Astrocyte (in vitro differentiated cells and primary cell): ENCODE data around the gene TRPM3. TPM values are rescaled to one million over a fixed set of nuclear protein-coding genes. Genes with fewer than 3 reads are reported as not detected.

ENCODE experiments used
- DNase-seq: peaks from one replicate; pipeline ENCODE4 v3.0.0-alpha.2; 2010; ENCODE audit warnings: low read depth
- FAIRE-seq: peaks from 2 replicates; lab custom pipeline; 2011; peaks lifted over from hg19 to GRCh38; lab: Jason Lieb, UNC
- H2AFZ ChIP-seq: 2 replicates; pipeline ENCODE4 v1.6.0; 2012; ENCODE audit warnings: low read depth, low read length, inconsistent platforms
- H3K27ac ChIP-seq: 2 replicates; pipeline ENCODE4 v1.5.1; 2011; ENCODE audit warnings: low read depth, low read length, inconsistent platforms
- H3K27me3 ChIP-seq: 2 replicates; pipeline ENCODE4 v1.6.0; 2011; ENCODE audit warnings: low read length, inconsistent platforms; ENCODE audit not compliant: insufficient read depth
- H3K36me3 ChIP-seq: 2 replicates; pipeline ENCODE4 v1.5.1; 2011; ENCODE audit warnings: low read length, inconsistent platforms; ENCODE audit not compliant: insufficient read depth
- H3K4me1 ChIP-seq: 2 replicates; pipeline ENCODE4 v1.5.1; 2011; ENCODE audit warnings: low read length, inconsistent platforms; ENCODE audit not compliant: insufficient read depth
- H3K4me2 ChIP-seq: 2 replicates; pipeline ENCODE4 v1.6.0; 2012; ENCODE audit warnings: low read length, inconsistent platforms
- H3K4me3 ChIP-seq: 2 replicates; pipeline ENCODE4 v1.5.1; 2011; ENCODE audit warnings: low read depth, mild to moderate bottlenecking, low read length, inconsistent platforms; ENCODE audit not compliant: insufficient read depth
- H3K79me2 ChIP-seq: 2 replicates; pipeline ENCODE4 v1.6.0; 2012; ENCODE audit warnings: mild to moderate bottlenecking, low read length, inconsistent platforms; ENCODE audit not compliant: insufficient read depth
- H3K9ac ChIP-seq: 2 replicates; pipeline ENCODE4 v1.6.0; 2012; ENCODE audit warnings: mild to moderate bottlenecking, low read length, inconsistent platforms
- H3K9me3 ChIP-seq: 2 replicates; pipeline ENCODE4 v1.5.1; 2012; ENCODE audit warnings: low read depth, mild to moderate bottlenecking, low read length, inconsistent platforms; ENCODE audit not compliant: insufficient read depth
- H4K20me1 ChIP-seq: 2 replicates; pipeline ENCODE4 v1.6.0; 2012; ENCODE audit warnings: low read length, inconsistent platforms; ENCODE audit not compliant: insufficient read depth
- H3K27ac Mint-ChIP-seq: one replicate; pipeline ENCODE4 v1.8.0; 2021; ENCODE audit warnings: mild to moderate bottlenecking, mixed read lengths; ENCODE audit not compliant: unreplicated experiment
- H3K27me3 Mint-ChIP-seq: one replicate; pipeline ENCODE4 v1.8.0; 2021; ENCODE audit warnings: low read depth, mixed read lengths; ENCODE audit not compliant: unreplicated experiment
- H3K36me3 Mint-ChIP-seq: one replicate; pipeline ENCODE4 v1.8.0; 2021; ENCODE audit warnings: low read depth, mixed read lengths; ENCODE audit not compliant: unreplicated experiment
- H3K4me1 Mint-ChIP-seq: one replicate; pipeline ENCODE4 v1.8.0; 2021; ENCODE audit warnings: low read depth, mixed read lengths; ENCODE audit not compliant: unreplicated experiment
- H3K4me3 Mint-ChIP-seq: one replicate; pipeline ENCODE4 v1.8.0; 2021; ENCODE audit warnings: mild to moderate bottlenecking, moderate library complexity, mixed read lengths; ENCODE audit not compliant: unreplicated experiment
- H3K9me3 Mint-ChIP-seq: one replicate; pipeline ENCODE4 v1.8.0; 2021; ENCODE audit warnings: mild to moderate bottlenecking, mixed read lengths; ENCODE audit not compliant: unreplicated experiment
- EZH2 ChIP-seq: IDR thresholded peaks from 2 replicates; pipeline ENCODE4 v1.6.1; 2012; ENCODE audit warnings: mild to moderate bottlenecking, low read length, inconsistent platforms; ENCODE audit not compliant: insufficient read depth
- total RNA-seq: library from RNA; stranded (reverse); gene quantifications from 2 replicates; pipeline ENCODE4 v1.2.1, GENCODE V29; 2021
- TF ChIP-seq, protein P1 (sequence below): IDR thresholded peaks from 2 replicates; pipeline ENCODE4 v1.5.1; 2011; ENCODE audit warnings: low read depth, mild to moderate bottlenecking, inconsistent platforms, low read length, moderate library complexity; ENCODE audit not compliant: insufficient read depth

The TRPM3 gene
- total RNA-seq, 1 donor from 2014 or later = 0.14 TPM

DNA sequence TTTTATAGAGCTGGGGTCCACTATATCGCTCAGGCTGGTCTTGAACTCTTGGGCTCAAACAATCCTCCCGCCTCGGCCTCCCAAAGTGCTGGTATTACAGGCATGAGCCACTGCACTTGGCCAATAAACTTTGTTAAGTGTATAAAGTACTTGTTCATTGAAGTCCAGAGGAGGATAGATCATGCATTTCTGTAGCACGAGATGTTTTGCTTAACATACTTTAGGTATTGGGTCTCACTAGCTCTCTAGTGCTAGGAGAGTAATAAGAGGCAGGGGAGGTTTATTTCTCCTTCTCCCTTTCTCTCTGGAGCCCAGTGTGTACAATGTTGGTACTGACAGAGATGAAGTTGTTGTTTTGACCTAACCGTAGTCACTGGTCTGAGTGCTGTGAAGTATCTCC lies 581.4 kb downstream of the TRPM3 start:
- TF ChIP-seq, protein P1, sequence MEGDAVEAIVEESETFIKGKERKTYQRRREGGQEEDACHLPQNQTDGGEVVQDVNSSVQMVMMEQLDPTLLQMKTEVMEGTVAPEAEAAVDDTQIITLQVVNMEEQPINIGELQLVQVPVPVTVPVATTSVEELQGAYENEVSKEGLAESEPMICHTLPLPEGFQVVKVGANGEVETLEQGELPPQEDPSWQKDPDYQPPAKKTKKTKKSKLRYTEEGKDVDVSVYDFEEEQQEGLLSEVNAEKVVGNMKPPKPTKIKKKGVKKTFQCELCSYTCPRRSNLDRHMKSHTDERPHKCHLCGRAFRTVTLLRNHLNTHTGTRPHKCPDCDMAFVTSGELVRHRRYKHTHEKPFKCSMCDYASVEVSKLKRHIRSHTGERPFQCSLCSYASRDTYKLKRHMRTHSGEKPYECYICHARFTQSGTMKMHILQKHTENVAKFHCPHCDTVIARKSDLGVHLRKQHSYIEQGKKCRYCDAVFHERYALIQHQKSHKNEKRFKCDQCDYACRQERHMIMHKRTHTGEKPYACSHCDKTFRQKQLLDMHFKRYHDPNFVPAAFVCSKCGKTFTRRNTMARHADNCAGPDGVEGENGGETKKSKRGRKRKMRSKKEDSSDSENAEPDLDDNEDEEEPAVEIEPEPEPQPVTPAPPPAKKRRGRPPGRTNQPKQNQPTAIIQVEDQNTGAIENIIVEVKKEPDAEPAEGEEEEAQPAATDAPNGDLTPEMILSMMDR = no peak
- no peak for TF ChIP-seq EZH2
- Histone ChIP-seq H3K9me3 (no peaks in the 10 kb centered on the region), H4K20me1 (no peaks in the 10 kb centered on the region), H3K27ac (no peak overlapping the region), H3K4me3 (no peak overlapping the region), H3K9ac (no peak overlapping the region), H3K4me1 (no peaks in the 10 kb centered on the region), H3K4me2 (no peak overlapping the region), H3K79me2 (no peaks in the 10 kb centered on the region), H2AFZ (no peak overlapping the region), H3K27me3 (no peaks in the 10 kb centered on the region), H3K36me3 (no peaks in the 10 kb centered on the region)
- no peak overlapping the region for H3K27ac Mint-ChIP-seq
- H3K36me3 Mint-ChIP-seq = no peaks in the 10 kb centered on the region
- H3K9me3 Mint-ChIP-seq = peaks cover 1% of the 10 kb centered on the region
- no peak for FAIRE-seq
- DNase-seq = no peak
- peaks cover 2% of the 10 kb centered on the region for H3K4me1 Mint-ChIP-seq
- peaks cover 3% of the 10 kb centered on the region for H3K27me3 Mint-ChIP-seq
- H3K4me3 Mint-ChIP-seq = no peak overlapping the region

DNA sequence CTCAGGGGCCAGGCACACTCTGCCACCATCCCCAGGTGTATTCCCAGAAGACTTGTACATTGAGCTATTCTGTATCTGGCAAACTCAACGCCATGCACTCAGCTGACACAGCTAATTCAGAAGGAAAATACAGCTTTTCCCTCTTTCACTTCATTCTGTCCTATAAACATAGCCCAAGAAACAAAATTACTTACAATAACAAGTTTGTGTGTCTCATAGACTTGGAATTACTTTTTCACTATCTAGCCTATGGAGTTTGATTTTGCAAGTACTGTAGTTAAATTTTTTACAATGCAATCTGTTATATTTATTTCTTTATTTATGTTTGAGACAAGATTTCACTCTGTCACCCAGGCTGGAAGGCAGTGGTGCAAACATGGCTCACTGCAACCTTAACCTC lies 581.9 kb downstream of the TRPM3 start:
- no peak for FAIRE-seq
- H3K27ac Mint-ChIP-seq = no peak overlapping the region

DNA sequence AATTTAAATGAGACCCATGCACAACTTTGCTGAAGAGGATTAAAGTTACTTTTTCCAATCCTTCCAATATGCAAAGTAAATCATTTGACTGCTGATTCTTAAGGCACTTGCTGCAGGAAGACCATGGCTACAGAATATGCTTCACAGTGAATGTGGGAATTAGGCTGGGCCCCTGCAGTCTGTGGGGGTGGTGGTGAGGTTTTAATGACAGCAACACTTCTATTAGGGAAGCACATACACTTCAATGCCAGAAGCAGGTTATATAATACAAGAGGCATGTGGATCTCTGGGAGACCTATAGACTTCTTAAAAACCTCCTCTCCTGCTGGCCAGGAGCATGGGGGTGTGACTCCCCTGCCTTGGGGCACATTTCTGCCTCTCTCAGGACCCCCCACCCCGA lies 582.4 kb downstream of the TRPM3 start:
- Histone ChIP-seq H3K4me1 (no peaks in the 10 kb centered on the region), H3K36me3 (no peaks in the 10 kb centered on the region), H3K9ac (no peak overlapping the region), H3K4me3 (no peak overlapping the region), H3K27ac (no peak overlapping the region), H3K79me2 (no peaks in the 10 kb centered on the region), H3K9me3 (no peaks in the 10 kb centered on the region), H4K20me1 (no peaks in the 10 kb centered on the region), H2AFZ (no peak overlapping the region), H3K4me2 (no peak overlapping the region), H3K27me3 (no peaks in the 10 kb centered on the region)
- Mint-ChIP-seq H3K27ac (no peak overlapping the region), H3K36me3 (no peaks in the 10 kb centered on the region), H3K4me3 (no peak overlapping the region), H3K27me3 (peaks cover 3% of the 10 kb centered on the region), H3K9me3 (peaks cover 1% of the 10 kb centered on the region), H3K4me1 (peaks cover 4% of the 10 kb centered on the region)
- no peak for TF ChIP-seq EZH2
- TF ChIP-seq, protein P1 = no peak
- DNase-seq (no peak), FAIRE-seq (no peak)

More for the DNA sequence above, 581.9 kb downstream of the TRPM3 start:
- H3K4me3 Mint-ChIP-seq = no peak overlapping the region
- Histone ChIP-seq H3K4me3 (no peak overlapping the region), H3K4me2 (no peak overlapping the region), H3K36me3 (no peaks in the 10 kb centered on the region), H3K79me2 (no peaks in the 10 kb centered on the region), H3K9ac (no peak overlapping the region), H2AFZ (no peak overlapping the region), H3K27ac (no peak overlapping the region), H4K20me1 (no peaks in the 10 kb centered on the region), H3K9me3 (no peaks in the 10 kb centered on the region), H3K27me3 (no peaks in the 10 kb centered on the region), H3K4me1 (no peaks in the 10 kb centered on the region)
- peaks cover 1% of the 10 kb centered on the region for H3K9me3 Mint-ChIP-seq
- peaks cover 2% of the 10 kb centered on the region for H3K4me1 Mint-ChIP-seq
- DNase-seq = no peak
- no peak for TF ChIP-seq EZH2
- TF ChIP-seq, protein P1 = no peak
- H3K27me3 Mint-ChIP-seq = peaks cover 3% of the 10 kb centered on the region
- no peaks in the 10 kb centered on the region for H3K36me3 Mint-ChIP-seq
